HFFc6 (cell line): Measurements from ENCODE around the gene C2CD4C. TPM values are rescaled to one million over a fixed set of nuclear protein-coding genes. Genes with fewer than 3 reads are reported as not detected.
"Not testable (repeated sequence)": the region's sequence is repeated elsewhere in the genome, so short reads cannot be mapped to it uniquely, and the experiment has no call there.

Experiments used
- DNase-seq: peaks from one replicate; pipeline ENCODE4 v3.0.0-alpha.2; 2018
- H3K27ac Mint-ChIP-seq: 2 replicates; pipeline ENCODE4 v1.8.0; 2020; ENCODE audit warnings: mild to moderate bottlenecking, mixed read lengths
- H3K27me3 Mint-ChIP-seq: 2 replicates; pipeline ENCODE4 v1.8.0; 2021; ENCODE audit warnings: mild to moderate bottlenecking, moderate library complexity, mixed read lengths; ENCODE audit not compliant: insufficient read depth
- H3K36me3 Mint-ChIP-seq: 2 replicates; pipeline ENCODE4 v1.8.0; 2021; ENCODE audit warnings: low read depth, mixed read lengths
- H3K4me1 Mint-ChIP-seq: 2 replicates; pipeline ENCODE4 v1.8.0; 2020; ENCODE audit warnings: low read depth, mixed read lengths
- H3K4me3 Mint-ChIP-seq: 2 replicates; pipeline ENCODE4 v1.8.0; 2020; ENCODE audit warnings: mild to moderate bottlenecking, moderate library complexity, mixed read lengths
- H3K9me3 Mint-ChIP-seq: 2 replicates; pipeline ENCODE4 v1.8.0; 2020; ENCODE audit warnings: mild to moderate bottlenecking, mixed read lengths
- total RNA-seq, 6 experiments: library from RNA; stranded (reverse); fragmentation: NEBNext Ultra II Directional; extraction: Animal tissue kit (Norgen Biotek cat#: 25700); gene quantifications; 2 replicates in 1 of 6; 3 replicates in 5 of 6; pipeline ENCODE4 v1.2.3, GENCODE V29; 2021
- TF ChIP-seq, protein P1 (sequence below): fragments of 200-600 bp; sonication (generic); IDR thresholded peaks from 2 replicates; pipeline ENCODE4 v1.5.0; 2021; ENCODE audit warnings: antibody characterized with exemption, mild to moderate bottlenecking

C2CD4C gene
- total RNA-seq, 6 experiments from 2014 or later = not detected

DNA sequence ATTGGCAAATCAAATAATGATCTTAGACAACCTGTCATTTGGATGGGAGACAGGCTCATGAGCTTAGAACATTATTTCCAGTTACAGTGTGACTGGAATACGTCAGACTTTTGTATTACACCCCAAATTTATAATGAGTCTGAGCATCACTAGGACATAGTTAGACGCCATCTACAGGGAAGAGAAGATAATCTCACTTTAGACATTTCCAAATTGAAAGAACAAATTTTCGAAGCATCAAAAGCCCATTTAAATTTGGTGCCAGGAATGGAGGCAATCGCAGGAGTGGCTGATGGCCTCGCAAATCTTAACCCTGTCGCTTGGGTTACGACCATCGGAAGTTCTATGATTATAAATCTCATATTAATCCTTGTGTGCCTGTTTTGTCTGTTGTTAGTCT, 22.8 kb downstream of the C2CD4C start:
- not testable (repeated sequence) for DNase-seq, H3K36me3 Mint-ChIP-seq, H3K9me3 Mint-ChIP-seq
- TF ChIP-seq, protein P1, sequence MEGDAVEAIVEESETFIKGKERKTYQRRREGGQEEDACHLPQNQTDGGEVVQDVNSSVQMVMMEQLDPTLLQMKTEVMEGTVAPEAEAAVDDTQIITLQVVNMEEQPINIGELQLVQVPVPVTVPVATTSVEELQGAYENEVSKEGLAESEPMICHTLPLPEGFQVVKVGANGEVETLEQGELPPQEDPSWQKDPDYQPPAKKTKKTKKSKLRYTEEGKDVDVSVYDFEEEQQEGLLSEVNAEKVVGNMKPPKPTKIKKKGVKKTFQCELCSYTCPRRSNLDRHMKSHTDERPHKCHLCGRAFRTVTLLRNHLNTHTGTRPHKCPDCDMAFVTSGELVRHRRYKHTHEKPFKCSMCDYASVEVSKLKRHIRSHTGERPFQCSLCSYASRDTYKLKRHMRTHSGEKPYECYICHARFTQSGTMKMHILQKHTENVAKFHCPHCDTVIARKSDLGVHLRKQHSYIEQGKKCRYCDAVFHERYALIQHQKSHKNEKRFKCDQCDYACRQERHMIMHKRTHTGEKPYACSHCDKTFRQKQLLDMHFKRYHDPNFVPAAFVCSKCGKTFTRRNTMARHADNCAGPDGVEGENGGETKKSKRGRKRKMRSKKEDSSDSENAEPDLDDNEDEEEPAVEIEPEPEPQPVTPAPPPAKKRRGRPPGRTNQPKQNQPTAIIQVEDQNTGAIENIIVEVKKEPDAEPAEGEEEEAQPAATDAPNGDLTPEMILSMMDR = peak; percentile 42; the same call in 1 of the 2 replicates
- H3K27me3 Mint-ChIP-seq = peaks cover 16% of the 10 kb centered on the region
- peak overlapping the region; percentile 38; the same call in 1 of the 2 replicates for H3K4me3 Mint-ChIP-seq
- H3K27ac Mint-ChIP-seq = peak overlapping the region; percentile 56
- peaks cover 30% of the 10 kb centered on the region for H3K4me1 Mint-ChIP-seq

- peaks cover 15% of the 10 kb centered on the region for H3K27me3 Mint-ChIP-seq
- H3K4me1 Mint-ChIP-seq = peaks cover 30% of the 10 kb centered on the region
- H3K4me3 Mint-ChIP-seq = no peak overlapping the region
- no peaks in the 10 kb centered on the region; the same call in 1 of the 2 replicates for H3K36me3 Mint-ChIP-seq
- H3K9me3 Mint-ChIP-seq = no peaks in the 10 kb centered on the region
- no peak for DNase-seq
- TF ChIP-seq, protein P1 = no peak
- H3K27ac Mint-ChIP-seq = no peak overlapping the region
Measured at GRCh38 chr19:384799-385169, 24.2 kb downstream of the C2CD4C start.

GRCh38 chr19:383922-384798, 24.8 kb downstream of the C2CD4C start:
- H3K27me3 Mint-ChIP-seq = peaks cover 9% of the 10 kb centered on the region
- DNase-seq = no peak
- TF ChIP-seq, protein P1 = peak; percentile 65
- H3K4me3 Mint-ChIP-seq = no peak overlapping the region
- no peak overlapping the region for H3K27ac Mint-ChIP-seq
- no peaks in the 10 kb centered on the region for H3K9me3 Mint-ChIP-seq
- H3K4me1 Mint-ChIP-seq = peaks cover 30% of the 10 kb centered on the region
- no peaks in the 10 kb centered on the region for H3K36me3 Mint-ChIP-seq

- TF ChIP-seq, protein P1 = no peak
- peaks cover 6% of the 10 kb centered on the region for H3K27me3 Mint-ChIP-seq
- H3K9me3 Mint-ChIP-seq = no peaks in the 10 kb centered on the region
- peaks cover 30% of the 10 kb centered on the region for H3K4me1 Mint-ChIP-seq
- peak overlapping the region; percentile 58; the same call in 1 of the 2 replicates for H3K27ac Mint-ChIP-seq
- H3K36me3 Mint-ChIP-seq = no peaks in the 10 kb centered on the region
- no peak overlapping the region; the same call in 1 of the 2 replicates for H3K4me3 Mint-ChIP-seq
- no peak for DNase-seq
Measured at GRCh38 chr19:383040-383439, 25.9 kb downstream of the C2CD4C start.

GRCh38 chr19:382578-382977, 26.4 kb downstream of the C2CD4C start:
- not testable (repeated sequence) for H3K9me3 Mint-ChIP-seq, H3K27me3 Mint-ChIP-seq, H3K36me3 Mint-ChIP-seq
- H3K4me1 Mint-ChIP-seq = peaks cover 29% of the 10 kb centered on the region
- peak overlapping the region; percentile 58; the same call in 1 of the 2 replicates for H3K27ac Mint-ChIP-seq
- DNase-seq = peak; percentile 72
- peak overlapping the region; percentile 61 for H3K4me3 Mint-ChIP-seq

DNA sequence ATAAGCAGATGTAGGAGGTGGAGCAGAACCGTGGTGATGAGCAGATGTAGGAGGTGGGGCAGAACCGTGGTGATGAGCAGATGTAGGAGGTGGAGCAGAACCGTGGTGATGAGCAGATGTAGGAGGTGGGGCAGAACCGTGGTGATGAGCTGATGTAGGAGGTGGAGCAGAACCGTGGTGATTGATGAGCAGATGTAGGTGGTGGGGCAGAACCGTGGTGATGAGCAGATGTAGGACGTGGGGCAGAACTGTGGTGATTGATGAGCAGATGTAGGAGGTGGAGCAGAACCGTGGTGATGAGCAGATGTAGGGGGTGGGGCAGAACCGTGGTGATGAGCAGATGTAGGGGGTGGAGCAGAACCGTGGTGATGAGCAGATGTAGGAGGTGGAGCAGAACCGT, 27.0 kb downstream of the C2CD4C start:
- H3K27me3 Mint-ChIP-seq, H3K36me3 Mint-ChIP-seq, H3K27ac Mint-ChIP-seq, H3K4me3 Mint-ChIP-seq, H3K9me3 Mint-ChIP-seq, DNase-seq: not testable (repeated sequence)
- H3K4me1 Mint-ChIP-seq = peaks cover 24% of the 10 kb centered on the region

DNA sequence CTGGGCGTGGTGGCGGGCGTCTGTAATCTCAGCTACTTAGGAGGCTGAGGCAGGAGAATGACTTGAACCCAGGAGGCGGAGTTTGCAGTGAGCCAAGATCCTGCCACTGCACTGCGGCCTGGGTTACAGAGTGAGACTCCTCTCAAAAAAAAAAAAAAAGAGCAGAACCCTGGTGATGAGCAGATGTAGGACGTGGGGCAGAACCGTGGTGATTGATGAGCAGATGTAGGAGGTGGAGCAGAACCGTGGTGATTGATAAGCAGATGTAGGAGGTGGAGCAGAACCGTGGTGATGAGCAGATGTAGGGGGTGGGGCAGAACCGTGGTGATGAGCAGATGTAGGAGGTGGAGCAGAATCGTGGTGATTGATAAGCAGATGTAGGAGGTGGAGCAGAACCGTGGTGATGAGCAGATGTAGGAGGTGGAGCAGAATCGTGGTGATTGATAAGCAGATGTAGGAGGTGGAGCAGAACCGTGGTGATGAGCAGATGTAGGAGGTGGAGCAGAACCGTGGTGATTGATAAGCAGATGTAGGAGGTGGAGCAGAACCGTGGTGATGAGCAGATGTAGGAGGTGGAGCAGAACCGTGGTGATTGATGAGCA, 28.2 kb downstream of the C2CD4C start:
- H3K27ac Mint-ChIP-seq, DNase-seq, H3K27me3 Mint-ChIP-seq, H3K4me3 Mint-ChIP-seq, H3K36me3 Mint-ChIP-seq, H3K9me3 Mint-ChIP-seq: not testable (repeated sequence)
- H3K4me1 Mint-ChIP-seq = peaks cover 15% of the 10 kb centered on the region
